SK-N-SH (cell line): Measurements from ENCODE around the gene GNG3. TPM values are rescaled to one million over a fixed set of nuclear protein-coding genes. Genes with fewer than 3 reads are reported as not detected.

Experiments
- CTCF ChIA-PET: fragments of 300-600, 350-600 bp; formaldehyde crosslinking; extraction: SDS; loops from one replicate; lab custom pipeline; 2021; lab: Yijun Ruan, JAX
- POLR2A ChIA-PET: fragments of 350-600 bp; sonication (Branson Sonifier 250); formaldehyde crosslinking; extraction: SDS; loops from one replicate; lab custom pipeline; 2020; ENCODE audit warnings: antibody characterized with exemption, inconsistent platforms; lab: Yijun Ruan, JAX
- DNase-seq: peaks from one replicate; pipeline ENCODE4 v3.0.0; 2012
- H2AFZ ChIP-seq: fragments of 200-600 bp; sonication (generic); 2 replicates; pipeline ENCODE4 v1.8.1; 2016; ENCODE audit warnings: antibody characterized with exemption, mild to moderate bottlenecking, low read depth
- H3F3A ChIP-seq: fragments of 200-600 bp; sonication (generic); replicated peaks from 2 replicates; pipeline ENCODE3; 2016; ENCODE audit warnings: antibody characterized with exemption, mild to moderate bottlenecking; ENCODE audit not compliant: insufficient read depth
- H3K27ac ChIP-seq, 2 experiments: fragments of 200-500 bp in 1 of 2; fragments of 200-600 bp in 1 of 2; sonication (Bioruptor generic) in 1 of 2; sonication (generic), shearing (Covaris generic) in 1 of 2; 2 replicates each; pipeline versions ENCODE4 v1.5.1 to v1.6.1; 2014 to 2016; ENCODE audit warnings: low read depth in 2 of 2, inconsistent platforms in 1 of 2, low read length in 1 of 2, mild to moderate bottlenecking in 1 of 2, mixed read lengths in 1 of 2
- H3K27me3 ChIP-seq: fragments of 200-600 bp; sonication (generic), shearing (Covaris generic); 2 replicates; pipeline ENCODE4 v1.6.1; 2016; ENCODE audit warnings: mixed run types; ENCODE audit not compliant: insufficient read depth
- H3K36me3 ChIP-seq, 2 experiments: fragments of 200-500 bp in 1 of 2; fragments of 200-600 bp in 1 of 2; sonication (Bioruptor generic) in 1 of 2; sonication (generic) in 1 of 2; replicated peaks in 1 of 2; 2 replicates each; pipeline versions ENCODE3 to v1.5.1; 2014 to 2016; ENCODE audit warnings: low read length in 1 of 2, mild to moderate bottlenecking in 1 of 2; ENCODE audit not compliant: insufficient read depth in 2 of 2, control insufficient read depth in 1 of 2
- H3K4me1 ChIP-seq, 2 experiments: fragments of 200-500 bp in 1 of 2; fragments of 200-600 bp in 1 of 2; sonication (Bioruptor generic) in 1 of 2; sonication (generic), shearing (Covaris generic) in 1 of 2; 2 replicates each; pipeline versions ENCODE4 v1.5.1 to v1.6.1; 2014 to 2016; ENCODE audit warnings: low read depth in 1 of 2, low read length in 1 of 2, mixed run types in 1 of 2; ENCODE audit not compliant: insufficient read depth in 2 of 2, control insufficient read depth in 1 of 2
- H3K4me2 ChIP-seq: fragments of 200-600 bp; sonication (generic), shearing (Covaris generic); 2 replicates; pipeline ENCODE4 v1.6.1; 2017; ENCODE audit warnings: mixed run types
- H3K4me3 ChIP-seq, 2 experiments: fragments of 200-500 bp in 1 of 2; fragments of 200-600 bp in 1 of 2; sonication (Bioruptor generic) in 1 of 2; sonication (generic), shearing (Covaris generic) in 1 of 2; 2 replicates each; pipeline versions ENCODE4 v1.5.1 to v1.8.1; 2014 to 2016; ENCODE audit warnings: low read depth in 2 of 2, inconsistent platforms in 1 of 2, low read length in 1 of 2, mild to moderate bottlenecking in 1 of 2, mixed read lengths in 1 of 2, moderate library complexity in 1 of 2
- H3K79me2 ChIP-seq: fragments of 200-600 bp; sonication (generic); 2 replicates; pipeline ENCODE4 v1.8.1; 2017; ENCODE audit warnings: mild to moderate bottlenecking; ENCODE audit not compliant: insufficient read depth
- H3K9ac ChIP-seq: fragments of 200-600 bp; sonication (generic); 2 replicates; pipeline ENCODE4 v1.6.1; 2017; ENCODE audit warnings: mixed run types
- H3K9me2 ChIP-seq: fragments of 200-600 bp; sonication (generic); 2 replicates; pipeline ENCODE4 v1.6.1; 2017; ENCODE audit warnings: mixed run types
- H3K9me3 ChIP-seq: fragments of 200-600 bp; sonication (generic); 2 replicates; pipeline ENCODE4 v1.6.1; 2017; ENCODE audit warnings: mixed run types, mild to moderate bottlenecking, moderate library complexity
- H4K20me1 ChIP-seq: fragments of 200-600 bp; sonication (generic); 2 replicates; pipeline ENCODE4 v1.6.1; 2017; ENCODE audit warnings: mild to moderate bottlenecking, mixed run types; ENCODE audit not compliant: insufficient read depth
- CTCF ChIP-seq: fragments of 200-600 bp; sonication (generic); IDR thresholded peaks from 2 replicates; pipeline ENCODE4 v1.6.1; 2017; ENCODE audit warnings: antibody characterized with exemption, mild to moderate bottlenecking, moderate library complexity
- ELF1 ChIP-seq: IDR thresholded peaks from 2 replicates; pipeline ENCODE4 v1.4.0; 2012
- FOXM1 ChIP-seq: IDR thresholded peaks from 2 replicates; pipeline ENCODE4 v1.4.0; 2012; ENCODE audit warnings: low read depth, mild to moderate bottlenecking
- GABPA ChIP-seq: IDR thresholded peaks from 2 replicates; pipeline ENCODE4 v1.4.0; 2012; ENCODE audit warnings: low read depth, mild to moderate bottlenecking
- MXI1 ChIP-seq: IDR thresholded peaks from 2 replicates; pipeline ENCODE4 v1.6.1; 2012; ENCODE audit warnings: mild to moderate bottlenecking, low read depth, low read length, improper control_type of control experiment
- POLR2AphosphoS5 ChIP-seq: IDR thresholded peaks from 2 replicates; pipeline ENCODE4 v1.6.1; 2012; ENCODE audit warnings: low read depth, low read length
- RCOR1 ChIP-seq: fragments of 150-350 bp; IDR thresholded peaks from 2 replicates; pipeline ENCODE4 v1.6.1; 2017; ENCODE audit warnings: antibody characterized with exemption, low read length
- SIN3A ChIP-seq: IDR thresholded peaks from 2 replicates; pipeline ENCODE4 v1.6.1; 2012; ENCODE audit warnings: low read depth, mild to moderate bottlenecking, low read length, moderate library complexity, borderline replicate concordance
- WGBS: methylation state at CpG from one replicate; pipeline ENCODE4 v1.1.6; 2017; ENCODE audit warnings: low lambda C conversion rate; 5-methylcytosine and 5-hydroxymethylcytosine counted together
- polyA plus RNA-seq, 3 experiments: library from polyadenylated mRNA; depleted of rRNA; stranded (reverse); fragments of >200 nt; gene quantifications; 2 replicates each; pipeline ENCODE4 v1.2.3, GENCODE V29; 2012

Gene GNG3
- polyA plus RNA-seq, 1 of the 3 experiments (the other 2 are of a cell fraction), result 0.16 TPM

GRCh38 chr11:62665599-62666258 lies 41.7 kb upstream of the GNG3 start:
- Histone ChIP-seq H3K4me2 (peak overlapping the region; percentile 96), H3K36me3 (peaks cover 20 to 36% of the 10 kb centered on the region in 2 experiments), H2AFZ (no peak overlapping the region), H3K9ac (peak overlapping the region; percentile 92), H3K79me2 (peaks cover 65% of the 10 kb centered on the region), H3K4me1 (peaks cover 16 to 21% of the 10 kb centered on the region in 2 experiments; a peak in 3 of 4 replicates), H3K9me3 (no peaks in the 10 kb centered on the region), H3K27me3 (no peaks in the 10 kb centered on the region), H3F3A (peaks cover 34% of the 10 kb centered on the region), H3K27ac (peak overlapping the region; percentile 91 to 92), H3K4me3 (peak overlapping the region; percentile 78 to 95), H4K20me1 (no peaks in the 10 kb centered on the region), H3K9me2 (no peaks in the 10 kb centered on the region)
- DNase-seq, result peak; percentile 62
- WGBS, result 1% methylated on average over 38 of the region's 39 CpGs
- CTCF ChIA-PET, result interaction anchor here (0.8 to 1.7 kb wide), 11 partner anchors 13 to 215 kb away, joined by 3 to 7 read pairs (median 4); partner anchors contain the start of genes EML3, GANAB, INTS5 and SLC3A2
- TF ChIP-seq POLR2AphosphoS5, result peak; percentile 34; the same call in 1 of the 2 replicates
- TF ChIP-seq SIN3A, result no peak
- POLR2A ChIA-PET, result interaction anchor here (0.7 to 3.7 kb wide), 32 partner anchors 8 to 270 kb away, joined by 3 to 52 read pairs (median 11); partner anchors contain the start of genes B3GAT3, BSCL2, EEF1G and EML3

GRCh38 chr11:62666259-62666926 lies 41.1 kb upstream of the GNG3 start:
- TF ChIP-seq FOXM1, result no peak
- TF ChIP-seq SIN3A, result peak; percentile 28; the same call in 1 of the 2 replicates
- TF ChIP-seq MXI1, result 0 out of 2 replicates have a peak, but pooled peaks have one; percentile 34
- WGBS, result 29% methylated on average over 13 of the region's 16 CpGs
- peak overlapping the region; percentile 92 for H3K9ac ChIP-seq
- peaks cover 16 to 21% of the 10 kb centered on the region in 2 experiments; a peak in 3 of 4 replicates for H3K4me1 ChIP-seq
- POLR2A ChIA-PET, result interaction anchor here (0.7 to 3.7 kb wide), 18 partner anchors 10 to 271 kb away, joined by 3 to 52 read pairs (median 14); partner anchors contain the start of genes B3GAT3, BSCL2, EEF1G and GANAB
- peaks cover 20 to 32% of the 10 kb centered on the region in 2 experiments for H3K36me3 ChIP-seq
- no peaks in the 10 kb centered on the region for H3K9me3 ChIP-seq
- H3K27ac ChIP-seq, result peak overlapping the region; percentile 91 to 92
- peaks cover 38% of the 10 kb centered on the region for H3F3A ChIP-seq
- H3K4me2 ChIP-seq, result peak overlapping the region; percentile 96
- H4K20me1 ChIP-seq, result no peaks in the 10 kb centered on the region
- peaks cover 71% of the 10 kb centered on the region for H3K79me2 ChIP-seq
- H3K4me3 ChIP-seq, result peak overlapping the region; percentile 78 to 95
- H3K9me2 ChIP-seq, result no peaks in the 10 kb centered on the region
- CTCF ChIA-PET, result interaction anchor here (1.0 to 1.8 kb wide), 5 partner anchors 13 to 41 kb away, joined by 3 to 6 read pairs (median 4); partner anchors contain the start of genes BSCL2, GANAB, GNG3 and INTS5
- H3K27me3 ChIP-seq, result no peaks in the 10 kb centered on the region
- no peak for DNase-seq
- no peak overlapping the region for H2AFZ ChIP-seq

GRCh38 chr11:62667460-62667859 lies 40.0 kb upstream of the GNG3 start:
- Histone ChIP-seq H3F3A (peaks cover 38% of the 10 kb centered on the region), H4K20me1 (no peaks in the 10 kb centered on the region), H3K9me2 (no peaks in the 10 kb centered on the region), H3K9ac (no peak overlapping the region), H3K4me2 (peak overlapping the region; percentile 96), H3K27me3 (no peaks in the 10 kb centered on the region), H3K36me3 (peaks cover 20 to 24% of the 10 kb centered on the region in 2 experiments), H3K4me3 (no peak overlapping the region), H3K4me1 (peaks cover 16 to 22% of the 10 kb centered on the region in 2 experiments; a peak in 3 of 4 replicates), H2AFZ (no peak overlapping the region), H3K27ac (peak overlapping the region in 1 of 2 experiments; percentile 92; a peak in 2 of 4 replicates), H3K9me3 (no peaks in the 10 kb centered on the region), H3K79me2 (peaks cover 74% of the 10 kb centered on the region)
- POLR2A ChIA-PET, result interaction anchor here (0.6 to 3.4 kb wide), 5 partner anchors 19 to 174 kb away, joined by 3 to 17 read pairs (median 3); partner anchors contain the start of genes EEF1G, HNRNPUL2 and TTC9C
- CTCF ChIA-PET, result interaction anchor here (0.8 to 1.8 kb wide), 5 partner anchors 13 to 119 kb away, joined by 3 to 6 read pairs (median 4); partner anchors contain the start of genes BSCL2, GNG3 and INTS5
- WGBS, result 89% methylated on average over 2 of the region's 2 CpGs
- DNase-seq, result no peak
- no peak for TF ChIP-seq GABPA
- no peak for TF ChIP-seq CTCF
- no peak for TF ChIP-seq RCOR1
- no peak for TF ChIP-seq ELF1
